ENCODE results near the gene PTPRJ.

DNA sequence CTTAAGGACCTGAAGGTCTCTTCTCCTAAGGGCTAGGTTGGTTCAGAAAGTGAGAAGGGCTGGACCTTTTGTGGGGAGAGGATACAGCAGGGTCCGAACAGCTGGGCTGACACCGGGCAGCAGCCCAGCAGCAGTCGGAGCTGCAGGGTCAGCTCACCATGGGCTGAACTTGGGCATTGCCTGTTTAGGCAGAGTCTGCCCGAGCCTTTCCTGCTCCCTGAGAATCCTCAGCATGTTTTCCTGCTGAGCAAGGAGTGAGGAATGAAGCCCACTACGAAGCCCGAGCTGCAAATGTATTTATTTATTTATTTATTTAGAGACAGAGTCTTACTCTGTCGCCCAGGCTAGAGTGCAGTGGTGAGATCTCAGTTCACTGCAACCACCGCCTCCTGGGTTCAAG, 83.9 kb downstream of the PTPRJ start:
- TF ChIP-seq, protein P1, sequence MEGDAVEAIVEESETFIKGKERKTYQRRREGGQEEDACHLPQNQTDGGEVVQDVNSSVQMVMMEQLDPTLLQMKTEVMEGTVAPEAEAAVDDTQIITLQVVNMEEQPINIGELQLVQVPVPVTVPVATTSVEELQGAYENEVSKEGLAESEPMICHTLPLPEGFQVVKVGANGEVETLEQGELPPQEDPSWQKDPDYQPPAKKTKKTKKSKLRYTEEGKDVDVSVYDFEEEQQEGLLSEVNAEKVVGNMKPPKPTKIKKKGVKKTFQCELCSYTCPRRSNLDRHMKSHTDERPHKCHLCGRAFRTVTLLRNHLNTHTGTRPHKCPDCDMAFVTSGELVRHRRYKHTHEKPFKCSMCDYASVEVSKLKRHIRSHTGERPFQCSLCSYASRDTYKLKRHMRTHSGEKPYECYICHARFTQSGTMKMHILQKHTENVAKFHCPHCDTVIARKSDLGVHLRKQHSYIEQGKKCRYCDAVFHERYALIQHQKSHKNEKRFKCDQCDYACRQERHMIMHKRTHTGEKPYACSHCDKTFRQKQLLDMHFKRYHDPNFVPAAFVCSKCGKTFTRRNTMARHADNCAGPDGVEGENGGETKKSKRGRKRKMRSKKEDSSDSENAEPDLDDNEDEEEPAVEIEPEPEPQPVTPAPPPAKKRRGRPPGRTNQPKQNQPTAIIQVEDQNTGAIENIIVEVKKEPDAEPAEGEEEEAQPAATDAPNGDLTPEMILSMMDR (IDR thresholded peaks at IDR 0.05; ENCODE audit: poor library complexity) = no peak
- no peak for TF ChIP-seq EZH2 (IDR thresholded peaks at IDR 0.05; ENCODE audit: borderline replicate concordance)

All from hepatocyte (in vitro differentiated cells).